GM18861 (cell line): ENCODE data around the gene SAT2.
A peak's percentile ranks its signal among the peaks of the same experiment; 100 is the strongest.
"Not testable (repeated sequence)": the region's sequence is repeated elsewhere in the genome, so short reads cannot be mapped to it uniquely, and the experiment has no call there.

Experiments used
- ATAC-seq: cut with Tn5 transposase; IDR thresholded peaks from one replicate; pipeline ENCODE4 v1.9.1; 2021; ENCODE audit not compliant: unreplicated experiment

The SAT2 gene

DNA sequence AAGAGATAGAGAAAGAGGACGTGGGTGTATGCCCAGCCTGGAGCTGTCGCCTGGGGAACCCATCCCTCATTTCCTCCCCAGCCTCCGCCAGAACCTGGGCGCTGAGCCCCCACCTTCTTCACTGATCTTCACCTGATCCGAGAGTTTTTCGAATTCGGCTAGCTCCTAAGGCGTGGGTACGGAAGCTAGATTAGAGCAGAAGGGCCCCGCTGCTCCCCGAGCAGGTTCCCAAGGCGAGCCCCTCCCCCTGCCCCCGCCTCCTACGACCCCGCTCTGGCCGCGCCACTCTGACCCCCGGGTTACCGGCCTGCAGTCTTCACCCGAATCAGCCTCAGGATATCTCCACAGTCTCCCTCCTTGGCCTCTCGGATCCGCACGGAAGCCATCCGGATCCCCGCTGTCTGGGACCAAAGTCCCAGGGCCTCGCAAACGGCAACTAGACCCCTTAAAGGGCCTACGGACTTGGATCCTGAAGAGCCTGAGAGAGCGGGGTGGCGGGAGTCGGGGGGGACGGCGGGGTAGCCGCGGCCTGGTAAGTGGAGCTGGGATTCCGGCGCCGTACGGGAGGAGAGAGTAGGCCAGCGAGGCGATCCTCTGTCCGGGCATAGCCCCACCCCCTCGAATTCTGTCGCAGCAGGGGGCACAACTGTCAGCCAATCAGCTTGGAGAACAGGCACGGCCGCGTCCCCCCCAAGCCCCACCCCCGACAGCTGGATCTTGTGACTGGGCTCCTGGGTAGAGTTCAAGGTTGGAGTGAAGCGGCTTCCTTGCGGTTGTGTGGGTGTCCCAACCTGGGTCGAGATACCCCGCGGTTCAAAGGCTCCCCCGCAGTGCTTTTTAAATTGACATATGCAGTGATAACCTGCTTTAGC lies at the start of gene SAT2:
Gene SAT2 (minus strand): TSS at position 572 of the 872 bp plus-strand sequence. CDS start 186 bp downstream, at position 386.
- ATAC-seq = peak; percentile 75

DNA sequence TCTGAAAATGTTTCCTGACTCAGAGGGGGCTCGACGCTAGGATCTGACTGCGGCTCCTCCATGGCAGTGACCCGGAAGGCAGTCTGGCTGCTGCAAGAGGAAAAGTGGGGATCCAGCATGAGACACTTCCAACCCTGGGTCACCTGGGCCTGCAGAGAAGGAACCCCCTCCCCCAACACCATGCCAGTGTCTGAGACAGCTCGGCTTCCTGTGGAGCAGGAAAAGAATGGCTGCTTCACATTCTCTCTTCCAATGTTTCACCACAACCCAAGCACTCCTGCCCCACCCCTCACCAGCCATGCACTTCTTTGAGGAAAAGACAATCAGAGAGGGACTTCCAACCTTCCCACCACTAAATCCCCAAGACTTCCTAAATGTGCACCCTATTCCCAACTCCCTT lies 48.9 kb upstream of the SAT2 start:
- ATAC-seq = no peak

DNA sequence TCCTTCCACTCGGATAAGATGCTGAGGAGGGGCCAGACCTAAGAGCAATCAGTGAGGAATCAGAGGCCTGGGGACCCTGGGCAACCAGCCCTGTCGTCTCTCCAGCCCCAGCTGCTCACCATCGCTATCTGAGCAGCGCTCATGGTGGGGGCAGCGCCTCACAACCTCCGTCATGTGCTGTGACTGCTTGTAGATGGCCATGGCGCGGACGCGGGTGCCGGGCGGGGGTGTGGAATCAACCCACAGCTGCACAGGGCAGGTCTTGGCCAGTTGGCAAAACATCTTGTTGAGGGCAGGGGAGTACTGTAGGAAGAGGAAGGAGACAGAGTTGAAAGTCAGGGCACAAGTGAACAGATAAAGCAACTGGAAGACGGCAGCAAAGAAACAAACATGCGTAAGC lies 47.3 kb upstream of the SAT2 start:
- no peak for ATAC-seq

DNA sequence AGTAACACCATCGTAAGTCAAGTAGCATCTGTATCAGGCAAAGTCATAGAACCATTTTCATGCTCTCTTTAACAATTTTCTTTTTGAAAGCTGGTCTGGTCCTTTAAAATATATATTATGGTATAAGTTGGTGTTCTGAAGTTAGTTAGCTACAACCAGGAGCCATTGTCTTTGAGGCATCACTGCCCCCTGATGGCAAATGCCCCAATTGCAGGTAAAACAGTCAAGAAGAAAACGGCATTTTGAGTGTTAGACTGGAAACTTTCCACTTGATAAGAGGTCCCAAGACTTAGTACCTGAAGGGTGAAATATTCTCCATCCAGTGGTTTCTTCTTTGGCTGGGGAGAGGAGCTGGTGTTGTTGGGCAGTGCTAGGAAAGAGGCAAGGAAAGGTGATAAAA lies 45.6 kb upstream of the SAT2 start:
- no peak for ATAC-seq

DNA sequence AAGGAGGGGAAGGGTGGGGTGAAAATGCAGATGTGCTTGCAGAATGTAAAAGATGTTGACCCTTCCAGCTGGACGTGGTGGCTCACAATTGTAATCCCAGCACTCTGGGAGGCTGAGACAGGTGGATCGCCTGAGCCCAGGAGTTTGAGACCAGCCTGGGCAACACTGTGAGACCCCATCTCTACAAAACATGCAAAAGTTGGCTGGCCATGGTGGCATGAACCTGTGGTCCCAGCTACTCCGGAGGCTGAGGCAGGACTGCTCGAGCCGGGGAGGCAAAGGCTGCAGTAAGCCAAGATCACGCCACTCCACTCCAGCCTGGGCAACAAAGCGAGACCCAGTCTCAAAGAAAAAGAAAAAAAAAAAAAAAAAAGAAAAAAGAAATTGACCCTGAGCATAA lies 40.9 kb upstream of the SAT2 start:
- no peak for ATAC-seq

DNA sequence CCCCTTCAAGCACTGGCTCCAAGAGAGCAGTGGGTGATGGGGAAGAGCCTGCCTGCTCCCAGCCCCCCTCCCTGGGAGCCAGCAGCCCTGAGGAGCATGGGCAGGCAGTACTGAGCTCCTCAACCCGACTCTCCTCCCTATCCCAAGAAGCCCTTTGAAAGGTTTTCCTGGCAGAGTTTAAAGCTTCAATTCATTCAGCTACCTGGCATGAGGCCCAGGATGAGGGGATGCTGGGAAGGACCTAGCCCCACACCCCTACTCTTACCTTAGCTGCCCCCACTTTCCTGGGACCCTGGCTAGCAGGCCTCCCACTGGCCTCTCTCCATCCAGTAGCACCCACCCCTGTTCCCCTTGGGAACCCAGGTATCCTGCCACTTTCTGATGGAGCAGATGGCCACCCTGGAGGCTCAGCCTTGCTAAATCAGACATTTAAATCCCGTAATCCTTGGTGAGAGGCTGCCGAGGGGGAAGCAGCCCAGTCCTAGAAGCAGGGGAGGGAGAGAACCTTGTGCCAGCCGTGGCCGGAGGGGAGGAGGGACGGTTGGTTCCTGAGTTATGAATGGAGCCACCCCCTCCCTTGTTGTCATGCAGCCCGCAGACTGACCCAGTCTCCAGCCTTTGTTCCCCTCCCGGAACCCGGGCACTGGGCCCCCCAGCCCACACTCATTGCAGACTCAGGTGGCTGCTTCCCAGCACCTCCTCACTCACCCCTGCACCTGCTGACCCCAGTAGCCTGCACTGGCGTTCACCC lies 40.2 kb upstream of the SAT2 start:
- ATAC-seq = no peak

DNA sequence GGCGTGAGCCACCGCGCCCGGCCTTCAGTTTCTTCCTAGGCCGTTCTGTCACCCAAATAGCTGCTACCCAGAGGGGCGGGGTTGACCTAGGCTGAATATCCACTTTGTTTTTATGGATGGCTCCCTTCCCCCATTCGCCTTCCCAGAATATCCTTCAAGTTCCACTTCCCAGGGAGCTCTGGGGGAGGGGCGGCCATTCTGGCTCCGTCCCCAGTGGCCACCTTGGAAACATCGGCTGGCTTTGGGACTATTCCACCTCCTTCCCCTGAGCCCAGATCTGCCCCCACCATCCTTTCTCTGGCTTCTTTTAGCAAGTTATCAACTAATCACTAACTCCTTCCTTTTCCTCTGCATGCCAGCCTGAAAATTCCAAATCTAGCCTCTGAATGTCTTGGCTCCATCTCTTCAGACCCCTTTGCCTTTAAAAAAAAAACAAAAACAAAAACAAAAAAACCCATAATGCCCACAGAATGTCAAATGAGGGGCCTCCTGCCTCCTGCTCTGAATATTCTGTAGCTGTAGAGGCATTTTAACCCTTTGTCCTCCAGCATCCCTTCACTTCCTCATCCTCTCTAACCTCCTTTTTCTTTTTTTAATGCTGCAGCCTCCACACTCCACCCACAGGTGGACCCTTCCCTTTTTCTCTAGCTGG lies 29.5 kb upstream of the SAT2 start:
- ATAC-seq = no peak

DNA sequence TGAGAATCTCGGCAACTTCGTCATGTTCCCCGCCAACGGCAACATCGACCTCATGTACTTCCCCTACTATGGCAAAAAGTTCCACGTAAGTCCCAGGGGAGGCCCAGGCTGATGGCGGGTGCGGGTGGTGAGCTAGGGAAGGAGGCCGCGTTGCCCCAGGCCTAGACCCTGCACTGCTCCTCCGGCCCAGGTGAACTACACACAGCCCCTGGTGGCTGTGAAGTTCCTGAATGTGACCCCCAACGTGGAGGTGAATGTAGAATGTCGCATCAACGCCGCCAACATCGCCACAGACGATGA lies 27.9 kb upstream of the SAT2 start:
- no peak for ATAC-seq

DNA sequence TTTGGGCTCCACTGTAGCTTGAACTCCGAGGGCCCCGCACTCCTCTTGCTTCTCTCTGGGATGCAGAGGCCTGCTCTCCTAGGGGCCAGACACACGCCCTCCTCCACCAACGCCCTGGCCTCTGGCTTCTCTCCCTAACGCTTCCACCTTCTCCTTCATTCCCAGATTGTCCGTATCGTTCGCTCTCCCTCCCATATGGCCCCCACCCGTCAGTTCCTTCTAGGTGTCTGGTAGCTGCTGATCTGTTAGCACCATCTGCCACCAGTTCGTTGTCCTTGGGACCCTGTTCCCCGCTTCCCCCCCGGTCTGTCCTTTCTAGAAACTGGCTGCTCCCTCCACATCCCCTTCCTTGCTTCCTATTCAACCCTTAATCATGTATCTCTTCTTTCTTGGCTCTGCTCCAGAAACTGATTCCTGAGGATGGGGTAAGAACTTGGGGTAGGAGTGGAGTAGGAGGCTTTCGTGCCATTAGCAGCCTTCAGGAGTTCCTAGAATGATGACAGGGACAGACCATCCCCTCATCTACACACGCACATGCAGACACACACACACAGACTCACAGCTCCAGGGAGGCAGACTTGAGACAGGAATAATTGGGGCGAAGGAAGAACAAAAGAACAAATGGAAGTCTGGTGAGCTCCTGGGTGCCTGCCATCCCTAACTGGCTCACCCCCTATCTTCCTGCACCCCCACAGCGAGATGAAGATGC lies 27.4 kb upstream of the SAT2 start:
- no peak for ATAC-seq

DNA sequence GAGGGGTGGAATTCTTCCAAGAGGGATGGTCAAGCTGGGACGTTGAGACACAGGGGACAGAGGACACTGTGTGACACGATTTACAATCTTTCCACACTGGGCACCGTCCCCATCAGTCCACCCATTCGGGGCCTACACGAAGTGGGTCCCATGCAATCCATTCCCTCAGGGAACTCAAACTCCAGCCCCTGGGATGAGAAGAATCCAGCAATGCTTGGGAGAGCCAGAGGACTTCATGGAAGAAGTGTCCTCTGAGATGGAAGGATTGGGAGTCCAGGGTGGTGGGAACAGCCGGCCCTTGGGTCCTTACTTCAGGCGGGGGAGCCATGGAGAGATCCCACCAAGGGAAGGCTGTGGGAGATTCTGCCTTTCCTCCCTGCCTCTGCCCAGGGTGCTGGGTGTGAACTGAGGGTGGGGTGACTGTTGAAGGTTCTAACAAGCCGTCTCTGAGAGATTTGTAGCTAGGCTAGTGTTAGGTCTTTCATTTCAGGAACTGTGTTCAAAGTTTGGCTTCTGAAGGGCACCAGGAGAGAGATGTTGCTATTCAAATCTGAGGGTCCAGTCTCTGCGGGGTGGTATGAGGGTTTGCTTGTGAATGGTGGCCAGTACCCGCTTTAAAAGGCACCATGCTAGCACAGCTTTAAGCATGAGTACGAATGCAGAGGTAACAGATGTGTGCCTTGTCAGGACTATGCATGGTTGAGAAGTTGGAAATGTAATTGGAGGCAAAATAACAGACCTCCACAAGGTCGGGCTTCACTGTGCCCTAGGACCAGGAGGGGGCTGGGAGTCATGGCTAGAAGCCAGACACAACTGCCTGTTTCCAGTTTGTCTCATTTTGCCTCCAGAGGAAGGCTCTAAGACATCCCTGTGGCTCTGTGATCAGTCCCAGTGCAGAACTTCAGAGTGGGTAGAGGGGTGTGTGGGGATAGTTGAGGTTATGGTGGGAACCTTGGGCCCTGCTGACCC lies 25.1 kb upstream of the SAT2 start:
- ATAC-seq = no peak

DNA sequence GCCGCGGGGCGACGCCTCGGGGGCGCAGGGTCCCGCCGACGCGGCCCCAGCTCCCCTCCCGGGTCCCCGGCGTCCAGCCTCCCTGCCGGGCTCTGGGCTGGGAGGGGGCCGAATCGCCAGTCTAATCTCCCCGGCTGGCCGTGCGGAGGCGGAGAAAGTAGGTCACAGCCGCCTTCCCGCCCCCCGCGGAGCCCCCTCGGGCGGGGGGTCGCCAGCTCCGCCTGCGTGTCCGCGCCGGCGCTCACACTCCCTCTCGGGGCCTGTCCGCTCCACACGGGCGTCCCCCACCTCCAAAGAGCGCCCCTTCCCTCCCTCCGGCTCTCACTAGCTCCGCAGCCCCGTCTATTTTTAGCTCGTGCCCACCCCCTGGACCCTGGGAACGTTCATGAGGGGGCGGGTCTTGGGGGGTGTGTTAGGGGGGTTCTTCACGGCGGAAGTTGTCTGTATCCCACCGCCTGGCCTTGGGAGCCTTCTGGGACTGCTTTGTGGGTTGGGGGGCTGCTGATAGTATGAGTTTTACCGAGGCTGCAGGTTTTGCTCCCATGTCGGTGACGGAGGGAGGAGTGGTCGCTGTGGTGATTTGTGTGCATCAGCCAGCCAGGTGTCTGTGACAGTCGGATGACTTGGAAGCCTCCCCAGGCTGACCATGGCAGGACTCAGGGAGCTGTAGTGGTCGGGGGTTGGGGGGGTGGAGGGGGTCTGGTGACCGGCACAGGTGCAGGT lies 24.2 kb upstream of the SAT2 start:
- ATAC-seq = no peak

DNA sequence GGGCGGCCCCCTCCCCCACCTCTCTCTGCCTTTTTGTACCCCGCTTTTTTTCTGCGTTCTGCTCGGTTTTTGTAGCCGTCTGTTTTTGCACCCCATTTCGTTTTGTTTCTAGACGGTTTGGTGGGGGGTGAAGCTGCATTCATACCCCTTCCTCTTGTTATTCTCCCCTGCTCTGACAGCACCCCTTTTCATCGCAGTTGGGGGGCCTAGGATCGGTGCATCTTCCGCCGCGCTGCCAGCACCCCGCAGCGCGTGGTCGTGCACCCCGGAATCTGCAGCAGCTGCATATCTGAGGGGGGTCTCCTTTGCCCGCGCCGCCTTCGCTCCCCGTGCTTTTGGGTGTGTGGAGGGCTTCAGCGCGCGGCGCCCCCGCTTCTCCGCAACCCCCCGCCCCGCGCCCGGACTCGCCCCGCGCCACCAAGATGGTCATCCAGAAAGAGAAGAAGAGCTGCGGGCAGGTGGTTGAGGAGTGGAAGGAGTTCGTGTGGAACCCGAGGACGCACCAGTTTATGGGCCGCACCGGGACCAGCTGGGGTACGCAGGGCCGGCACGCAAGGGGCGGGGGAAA lies 23.6 kb upstream of the SAT2 start:
- ATAC-seq = no peak

DNA sequence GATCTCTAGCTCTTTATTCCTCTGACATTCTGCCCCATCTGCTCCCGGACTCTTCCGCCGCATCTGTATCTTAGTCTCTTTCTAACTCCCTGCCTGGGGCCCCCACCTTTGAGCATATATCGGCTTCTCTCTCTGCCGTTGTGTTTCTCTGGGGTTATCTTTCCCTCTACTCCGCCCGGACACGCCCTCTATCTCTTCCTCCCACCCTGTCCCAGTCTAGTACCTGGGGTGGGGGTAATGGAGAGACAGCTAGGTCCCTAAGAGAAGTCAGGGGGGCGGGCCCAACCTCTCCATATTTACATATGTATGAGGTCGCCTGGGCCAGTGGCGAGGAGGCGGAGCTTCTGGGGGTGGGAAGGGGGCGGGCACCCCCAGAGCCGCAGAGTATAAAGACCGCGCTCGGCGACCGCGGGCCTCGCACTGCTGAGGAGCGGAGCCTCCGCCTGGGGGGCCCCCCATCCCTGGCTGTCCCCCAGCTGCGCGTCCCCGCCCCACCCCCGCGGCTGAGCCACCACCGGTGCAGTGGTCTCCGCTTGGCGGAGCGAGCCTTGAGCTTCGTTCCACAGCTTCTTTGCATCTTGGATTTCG lies 23.0 kb upstream of the SAT2 start, which contains the start of gene ATP1B2:
Gene ATP1B2 (plus strand): TSS at position 418 of the 588 bp plus-strand sequence. CDS start 593 bp downstream, outside the sequence.
- no peak for ATAC-seq

DNA sequence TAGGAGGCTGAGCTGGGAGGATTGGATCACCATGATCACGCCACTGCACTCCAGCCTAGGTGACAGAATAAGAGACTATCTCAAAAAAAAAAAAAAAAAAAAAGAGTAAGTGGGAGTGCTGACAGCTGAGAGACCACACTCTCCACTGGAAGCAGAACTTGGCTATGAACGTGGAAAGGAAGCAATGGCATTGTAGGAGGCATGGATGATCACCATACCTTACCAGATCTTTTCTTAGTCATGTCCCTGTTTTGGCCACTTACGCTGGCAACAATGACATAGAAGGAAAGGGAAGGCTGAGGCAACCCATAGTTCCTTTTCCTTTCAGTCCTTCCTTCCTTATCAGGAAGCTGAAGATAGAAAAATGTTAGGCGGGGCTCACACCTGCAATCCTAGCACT lies 19.4 kb upstream of the SAT2 start:
- ATAC-seq = no peak

DNA sequence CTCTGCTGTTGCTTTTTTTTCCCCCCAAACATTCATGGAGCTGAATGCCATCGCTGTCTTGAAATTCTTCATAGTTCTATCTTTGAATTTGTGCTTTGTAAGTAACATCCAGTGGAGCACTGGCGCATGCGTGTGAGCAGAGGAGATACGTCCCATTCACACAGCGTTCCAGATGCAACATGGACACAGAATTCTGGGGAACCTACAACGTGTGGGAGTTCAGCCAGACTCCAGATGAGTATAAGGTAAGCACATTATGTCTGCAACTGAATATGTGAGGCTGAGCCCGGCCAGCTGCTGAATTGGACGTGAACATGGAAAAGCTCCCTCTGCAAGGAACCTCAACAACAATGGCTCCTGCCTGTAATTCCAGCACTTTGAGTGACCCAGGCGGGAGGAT lies 18.8 kb upstream of the SAT2 start:
- no peak for ATAC-seq

DNA sequence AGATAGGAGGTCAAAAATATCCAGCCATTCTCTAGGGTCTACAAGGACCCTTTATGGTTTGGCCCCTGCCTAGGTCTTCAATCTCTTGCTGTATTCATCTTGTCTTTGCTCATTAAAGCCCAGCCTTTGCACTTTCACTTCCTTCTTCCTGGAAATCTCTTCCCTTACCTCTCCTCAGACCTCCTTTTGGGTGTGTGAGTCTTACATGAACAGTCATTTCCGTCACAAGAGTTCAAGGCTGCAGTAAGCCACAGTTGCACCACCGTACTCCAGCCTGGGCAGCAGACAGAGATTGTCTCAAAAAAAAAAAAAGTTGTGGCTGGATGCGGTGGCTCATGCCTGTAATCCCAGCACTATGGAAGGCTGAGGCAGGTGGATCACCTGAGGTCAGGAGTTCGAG lies 17.2 kb upstream of the SAT2 start:
- ATAC-seq = no peak

DNA sequence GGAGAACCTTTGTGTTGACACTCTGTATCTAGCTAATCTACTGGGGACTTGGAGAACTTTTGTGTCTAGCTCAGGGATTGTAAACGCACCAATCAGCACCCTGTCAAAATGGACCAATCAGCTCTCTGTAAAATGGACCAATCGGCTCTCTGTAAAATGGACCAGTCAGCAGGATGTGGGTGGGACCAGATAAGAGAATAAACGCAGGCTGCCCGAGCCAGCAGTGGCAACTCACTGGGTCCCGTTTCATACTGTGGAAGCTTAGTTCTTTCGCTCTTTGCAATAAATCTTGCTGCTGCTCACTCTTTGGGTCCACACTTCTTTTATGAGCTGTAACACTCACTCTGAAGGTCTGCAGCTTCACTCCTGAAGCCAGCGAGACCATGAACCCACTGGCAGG lies 14.0 kb upstream of the SAT2 start:
- not testable (repeated sequence) for ATAC-seq

DNA sequence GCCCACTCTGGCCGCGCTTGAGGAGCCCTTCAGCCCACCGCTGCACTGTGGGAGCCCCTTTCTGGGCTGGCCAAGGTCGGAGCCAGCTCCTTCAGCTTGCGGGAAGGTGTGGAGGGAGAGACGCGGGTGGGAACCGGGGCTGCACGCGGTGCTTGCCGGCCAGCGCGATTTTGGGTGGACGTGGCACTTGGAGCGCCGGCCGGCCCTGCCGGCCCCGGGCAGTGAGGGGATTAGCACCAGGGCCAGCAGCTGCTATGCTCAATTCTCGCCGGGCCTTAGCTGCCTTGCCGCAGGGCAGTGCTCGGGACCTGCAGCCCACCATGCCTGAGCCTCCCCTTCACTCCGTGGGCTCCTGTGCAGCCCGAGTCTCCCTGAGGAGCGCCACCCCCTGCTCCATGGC lies 13.2 kb upstream of the SAT2 start:
- no peak for ATAC-seq

DNA sequence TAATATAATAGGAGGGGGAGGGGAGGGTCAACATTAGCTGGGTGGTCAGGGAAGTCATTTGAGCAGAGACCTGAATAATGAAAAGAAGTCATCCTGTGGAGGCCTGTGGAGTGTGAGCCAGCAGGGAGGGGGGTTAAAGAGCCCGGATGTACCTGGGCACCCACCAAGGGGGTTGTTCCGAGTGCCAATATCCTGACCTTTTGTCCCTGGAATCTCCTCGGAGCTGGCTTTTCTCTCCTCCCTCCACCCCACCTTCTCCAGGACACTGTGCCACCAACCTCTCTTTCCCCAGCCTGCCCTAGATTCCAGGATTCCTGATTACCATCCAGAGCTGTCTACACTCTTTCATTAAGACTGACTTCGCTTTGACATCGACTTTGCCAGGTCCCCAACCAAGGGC lies 8.5 kb upstream of the SAT2 start:
- ATAC-seq = no peak
